Common myeloid progenitor, CD34-positive (primary cell): ENCODE measurements around the gene TMIGD3.
A peak's percentile ranks its signal among the peaks of the same experiment; 100 is the strongest.

Experiments
- CTCF ChIA-PET: fragments of 350-600 bp; sonication (Branson Sonifier 250); formaldehyde crosslinking; loops from one replicate; lab custom pipeline; 2021; ENCODE audit warnings: antibody characterized with exemption; lab: Charles Lee
- POLR2A ChIA-PET: fragments of 350-600 bp; sonication (Branson Sonifier 250); formaldehyde crosslinking; loops from one replicate; lab custom pipeline; 2021; ENCODE audit warnings: antibody characterized with exemption; lab: Charles Lee
- DNase-seq, 3 donors: peaks; one replicate each; pipeline versions ENCODE4 v3.0.0 to v3.0.0-alpha.2; 2013
- H3K27ac ChIP-seq, 2 experiments: 1 replicate in 1 of 2; 2 replicates in 1 of 2; pipeline ENCODE4 v1.7.0; 2013; ENCODE audit warnings: inconsistent platforms in 2 of 2, low read length in 2 of 2, mild to moderate bottlenecking in 2 of 2, low read depth in 1 of 2, moderate library complexity in 1 of 2; ENCODE audit not compliant: severe bottlenecking in 2 of 2, insufficient read depth in 1 of 2, poor library complexity in 1 of 2
- H3K27me3 ChIP-seq, 5 experiments: replicated peaks in 2 of 5; 1 replicate in 3 of 5; 2 replicates in 2 of 5; pipeline versions ENCODE4 v1.6.1 to v1.7.0; 2013; ENCODE audit warnings: low read length in 4 of 5, mild to moderate bottlenecking in 2 of 5, moderate library complexity in 2 of 5, inconsistent platforms in 1 of 5; ENCODE audit not compliant: insufficient read depth in 5 of 5, control insufficient read depth in 4 of 5
- H3K36me3 ChIP-seq, 4 experiments: 1 replicate in 2 of 4; 2 replicates in 2 of 4; pipeline versions ENCODE4 v1.6.1 to v1.7.0; 2013; ENCODE audit warnings: low read length in 3 of 4, control low read depth in 1 of 4, mild to moderate bottlenecking in 1 of 4; ENCODE audit not compliant: control insufficient read depth in 4 of 4, insufficient read depth in 4 of 4
- H3K4me1 ChIP-seq, 4 experiments: 1 replicate in 3 of 4; 2 replicates in 1 of 4; pipeline versions ENCODE4 v1.6.1 to v1.7.1; 2013; ENCODE audit warnings: low read length in 3 of 4, mild to moderate bottlenecking in 3 of 4, control low read depth in 1 of 4, inconsistent platforms in 1 of 4, moderate library complexity in 1 of 4; ENCODE audit not compliant: control insufficient read depth in 4 of 4, insufficient read depth in 4 of 4; ENCODE audit errors: control extremely low read depth in 1 of 4
- H3K4me3 ChIP-seq, 7 experiments: 1 replicate in 4 of 7; 2 replicates in 3 of 7; pipeline versions ENCODE4 v1.5.1 to v1.7.0; 2013; ENCODE audit warnings: mild to moderate bottlenecking in 7 of 7, low read length in 6 of 7, moderate library complexity in 6 of 7, inconsistent platforms in 2 of 7, low read depth in 2 of 7, control low read depth in 1 of 7; ENCODE audit not compliant: insufficient read depth in 4 of 7, control insufficient read depth in 1 of 7; ENCODE audit errors: extremely low read depth in 1 of 7
- H3K9me3 ChIP-seq, 5 experiments: 1 replicate in 4 of 5; 2 replicates in 1 of 5; pipeline versions ENCODE4 v1.6.1 to v1.7.1; 2013; ENCODE audit warnings: low read length in 4 of 5, mild to moderate bottlenecking in 2 of 5, inconsistent platforms in 1 of 5, low read depth in 1 of 5, moderate library complexity in 1 of 5; ENCODE audit not compliant: control insufficient read depth in 4 of 5, insufficient read depth in 2 of 5; ENCODE audit errors: control extremely low read depth in 1 of 5
- WGBS: methylation state at CpG from one replicate; pipeline ENCODE4 v1.1.5; 2013; ENCODE audit not compliant: insufficient coverage; 5-methylcytosine and 5-hydroxymethylcytosine counted together

Gene TMIGD3

DNA sequence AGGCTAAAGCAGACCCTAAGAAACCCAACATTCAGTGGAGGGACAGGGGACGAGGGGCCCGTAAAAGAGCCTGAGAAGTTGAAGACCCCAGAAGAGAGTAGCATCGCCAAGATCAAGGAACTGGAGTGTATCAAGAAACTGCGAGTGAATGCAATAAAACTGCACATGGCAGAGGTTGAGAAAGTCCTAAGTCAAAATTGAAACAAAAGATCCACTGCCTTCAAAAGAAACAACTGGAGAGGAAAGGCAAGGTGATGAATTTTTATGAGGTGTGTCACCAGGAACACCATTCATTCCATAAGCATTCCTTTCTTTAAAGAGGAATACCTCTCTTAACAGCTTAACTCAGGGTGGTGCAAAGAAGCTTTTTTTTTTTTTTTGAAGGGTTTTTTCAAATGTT lies 38.3 kb upstream of the TMIGD3 start:
- 94% methylated on average over 4 of the region's 4 CpGs for WGBS
- POLR2A ChIA-PET, result interaction anchor here (0.5 kb wide), 1 partner anchor 26 kb away, joined by 3 read pairs; no protein-coding TSS in a partner anchor
- no peaks in the 10 kb centered on the region for H3K36me3 ChIP-seq
- no peaks in the 10 kb centered on the region for H3K9me3 ChIP-seq
- H3K27ac ChIP-seq, result no peak overlapping the region
- no peak overlapping the region for H3K4me3 ChIP-seq
- H3K27me3 ChIP-seq, result no peaks in the 10 kb centered on the region
- CTCF ChIA-PET, result interaction anchor here (0.5 to 1.0 kb wide), 2 partner anchors 34 to 102 kb away, joined by 3 read pairs; no protein-coding TSS in a partner anchor
- H3K4me1 ChIP-seq, result no peaks in the 10 kb centered on the region
- no peak for DNase-seq

DNA sequence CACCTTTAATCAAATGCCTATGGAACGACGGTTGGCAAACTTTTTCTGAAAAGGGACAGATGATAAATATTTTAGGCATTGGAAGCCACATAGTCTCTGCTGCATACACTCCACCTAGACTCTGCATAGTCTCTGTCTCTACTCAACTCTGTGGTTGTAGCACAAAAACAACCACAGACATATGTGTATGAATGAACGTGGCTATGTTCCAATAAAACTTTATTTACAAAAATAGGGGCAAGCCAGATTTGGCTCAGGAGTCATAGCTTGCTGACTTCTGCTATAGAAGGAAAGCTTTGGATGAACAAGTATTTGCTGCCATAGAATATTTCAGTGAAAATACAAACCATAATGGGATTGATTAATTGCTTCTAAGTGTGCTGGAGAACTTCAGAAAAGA lies 37.5 kb upstream of the TMIGD3 start:
- ChIA-PET POLR2A (no interaction called here), CTCF (interaction anchor here (1.7 kb wide), 1 partner anchor 24 kb away, joined by 6 read pairs; no protein-coding TSS in a partner anchor)
- Histone ChIP-seq H3K9me3 (no peaks in the 10 kb centered on the region), H3K4me1 (no peaks in the 10 kb centered on the region), H3K4me3 (no peak overlapping the region), H3K36me3 (no peaks in the 10 kb centered on the region), H3K27ac (no peak overlapping the region), H3K27me3 (no peaks in the 10 kb centered on the region)
- no CpG with 5 or more reads among the region's 3 CpGs for WGBS
- DNase-seq, result no peak

DNA sequence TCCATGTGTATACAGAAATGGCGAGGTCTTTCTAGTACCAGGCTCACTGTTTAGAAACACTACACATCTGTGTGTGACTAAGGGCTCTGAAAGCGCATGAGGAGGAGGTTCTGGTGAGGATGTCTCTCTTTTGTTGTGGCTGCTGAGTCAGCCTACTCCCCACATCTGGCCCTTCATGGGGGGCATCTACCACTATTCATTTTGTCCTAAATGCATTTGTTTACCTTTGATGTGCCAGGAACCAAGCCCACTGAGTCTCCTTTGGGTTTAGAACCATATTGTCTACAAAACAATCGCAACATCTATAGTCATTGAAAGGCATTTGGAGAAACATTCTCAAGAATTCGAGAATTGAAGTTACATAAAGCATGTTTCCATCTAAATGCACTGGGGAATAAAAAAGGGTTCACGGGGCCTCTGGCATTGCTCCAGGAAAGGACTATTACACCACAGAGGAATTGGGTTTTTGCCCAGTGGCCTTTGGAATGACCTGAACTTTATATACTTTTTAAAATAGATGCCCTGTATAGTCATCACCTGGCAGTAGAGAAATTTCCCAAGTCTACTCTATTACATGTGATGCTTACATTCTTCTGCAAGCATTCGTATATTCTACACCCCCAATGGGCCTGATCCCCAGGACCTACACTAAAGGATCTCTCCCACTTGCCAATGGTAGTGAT lies 35.1 kb upstream of the TMIGD3 start:
- Histone ChIP-seq H3K27ac (no peak overlapping the region), H3K9me3 (no peaks in the 10 kb centered on the region), H3K36me3 (no peaks in the 10 kb centered on the region), H3K4me3 (no peak overlapping the region), H3K4me1 (no peaks in the 10 kb centered on the region), H3K27me3 (no peaks in the 10 kb centered on the region)
- POLR2A ChIA-PET, result no interaction called here
- WGBS, result 100% methylated on average over 4 of the region's 6 CpGs
- CTCF ChIA-PET, result no interaction called here
- DNase-seq, result no peak

DNA sequence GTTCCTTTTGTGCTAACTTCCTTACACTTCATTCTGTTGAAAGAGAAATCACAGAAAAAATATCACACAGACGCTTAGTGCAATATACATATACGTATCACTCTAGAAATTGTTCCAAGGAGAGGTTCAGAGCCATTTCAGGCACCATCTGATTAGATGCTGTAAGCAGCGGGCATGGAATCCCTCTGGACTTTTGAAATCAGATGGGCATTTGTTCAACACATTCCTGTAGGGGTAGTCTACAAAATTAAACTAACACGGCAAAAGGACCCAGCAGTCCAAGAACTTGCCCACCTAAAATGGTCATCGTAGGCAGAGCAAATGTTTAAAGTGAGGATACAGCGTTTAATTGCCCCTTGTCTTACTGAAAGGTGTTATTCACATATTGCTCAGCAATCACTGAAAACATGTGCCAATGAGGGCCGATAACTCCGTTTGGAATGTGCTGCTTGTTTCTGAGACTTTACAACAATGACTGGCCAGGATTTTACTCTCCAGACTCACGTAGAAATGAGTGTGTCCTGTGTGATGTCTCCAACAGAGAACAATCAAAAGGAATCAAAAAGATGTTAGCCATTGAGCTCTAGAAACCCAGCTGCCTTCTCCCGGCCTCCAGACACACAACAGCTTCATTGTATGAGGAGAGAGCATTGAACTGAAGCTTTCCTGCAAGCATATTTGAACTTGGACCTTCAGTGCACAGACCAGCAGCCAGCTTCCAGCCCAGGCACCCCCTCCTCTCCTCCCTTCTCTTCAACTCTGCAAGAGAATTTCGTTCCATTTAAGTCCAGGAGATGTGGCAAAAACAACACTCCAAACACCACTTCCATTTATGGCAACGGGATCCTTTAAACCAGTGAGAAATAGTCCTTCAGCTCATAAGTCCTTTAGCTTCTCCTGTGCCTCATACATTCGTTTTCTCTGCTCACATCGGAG lies 32.1 kb upstream of the TMIGD3 start:
- H3K9me3 ChIP-seq, result peaks cover 0 to 3% (median 0%) of the 10 kb centered on the region in 5 experiments
- CTCF ChIA-PET, result interaction anchor here (4.0 kb wide), 1 partner anchor 28 kb away, joined by 12 read pairs; no protein-coding TSS in a partner anchor
- H3K4me1 ChIP-seq, result no peaks in the 10 kb centered on the region
- H3K27me3 ChIP-seq, result no peaks in the 10 kb centered on the region
- 98% methylated on average over 11 of the region's 14 CpGs for WGBS
- H3K4me3 ChIP-seq, result no peak overlapping the region
- no peak for DNase-seq
- POLR2A ChIA-PET, result no interaction called here
- H3K36me3 ChIP-seq, result no peaks in the 10 kb centered on the region
- no peak overlapping the region for H3K27ac ChIP-seq

DNA sequence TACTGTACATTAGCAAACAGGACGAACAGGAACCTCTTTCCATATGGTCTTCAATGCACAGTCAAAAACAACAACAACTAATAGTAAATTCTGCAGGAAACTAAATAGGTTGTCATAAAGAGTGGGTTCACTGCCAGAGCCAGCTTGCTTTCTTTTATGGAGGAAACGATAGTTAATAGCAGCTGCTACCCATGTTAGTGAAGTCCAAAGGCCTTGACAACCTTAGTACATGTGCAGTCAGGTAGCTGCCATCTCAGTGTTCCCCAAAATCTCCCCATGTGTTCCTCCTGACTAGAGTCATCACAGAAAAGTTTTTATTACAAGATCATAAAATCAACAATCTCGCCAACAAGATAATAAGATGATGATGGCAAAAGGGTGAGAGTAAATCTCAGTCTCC lies 16.6 kb upstream of the TMIGD3 start:
- H3K27ac ChIP-seq, result no peak overlapping the region
- ChIA-PET POLR2A (no interaction called here), CTCF (interaction anchor here (1.4 kb wide), 1 partner anchor 12 kb away, joined by 3 read pairs; no protein-coding TSS in a partner anchor)
- WGBS, result 100% methylated on average over 2 of the region's 3 CpGs
- H3K36me3 ChIP-seq, result no peaks in the 10 kb centered on the region
- H3K9me3 ChIP-seq, result no peaks in the 10 kb centered on the region
- H3K4me3 ChIP-seq, result no peak overlapping the region
- no peaks in the 10 kb centered on the region for H3K27me3 ChIP-seq
- no peak for DNase-seq
- H3K4me1 ChIP-seq, result peaks cover 12 to 40% (median 37%) of the 10 kb centered on the region in 4 experiments

DNA sequence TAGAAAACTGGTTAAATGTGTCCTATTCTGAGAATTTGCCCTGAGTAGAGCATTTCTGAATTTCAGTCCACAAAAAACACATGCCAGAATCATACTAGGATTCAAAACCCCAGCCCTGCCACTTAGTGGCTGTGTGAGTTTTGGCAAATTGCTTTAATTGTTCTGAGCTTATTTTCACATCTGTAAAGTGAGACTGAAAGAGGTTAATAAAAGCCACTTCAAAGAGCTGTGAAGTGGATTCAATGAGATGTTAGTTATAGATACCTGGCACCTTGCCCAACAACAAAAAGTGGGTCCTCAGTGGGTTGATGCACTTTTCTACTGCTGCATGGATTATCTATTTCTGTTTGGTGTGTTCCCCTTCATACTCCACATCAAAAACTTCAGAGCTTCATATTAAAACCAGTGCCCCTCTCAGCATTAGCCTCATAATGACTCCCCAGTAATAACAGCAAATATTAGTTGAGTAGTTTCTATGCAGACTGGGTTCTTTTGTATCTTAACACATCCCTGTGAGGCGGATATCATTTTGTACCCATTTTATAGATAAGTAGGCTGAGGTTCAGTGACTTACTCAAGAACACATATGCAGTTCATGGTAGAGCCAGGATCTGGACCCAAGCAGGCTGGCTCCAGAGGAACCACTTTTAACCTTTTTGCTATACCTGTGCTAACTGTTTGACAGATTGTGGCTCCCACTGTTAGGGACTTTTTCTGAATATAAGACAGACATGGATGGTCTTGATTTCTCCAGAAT lies 14.2 kb upstream of the TMIGD3 start:
- Histone ChIP-seq H3K27me3 (no peaks in the 10 kb centered on the region), H3K9me3 (no peaks in the 10 kb centered on the region), H3K4me1 (peaks cover 19 to 64% (median 61%) of the 10 kb centered on the region in 4 experiments), H3K27ac (peak overlapping the region in 1 of 2 experiments; percentile 78), H3K36me3 (no peaks in the 10 kb centered on the region), H3K4me3 (no peak overlapping the region)
- POLR2A ChIA-PET, result no interaction called here
- DNase-seq, result peak in 1 of 3 donors; percentile 44
- CTCF ChIA-PET, result interaction anchor here (0.8 to 3.8 kb wide), 17 partner anchors 10 to 143 kb away, joined by 3 to 44 read pairs (median 4); no protein-coding TSS in a partner anchor
- no CpG with 5 or more reads among the region's 1 CpG for WGBS
